ENCODE results near the gene PCBP2.

- TF ChIP-seq CTCF (IDR thresholded peaks at IDR 0.05; ENCODE audit: low read depth, low read length) (no peak), POLR2A (IDR thresholded peaks at IDR 0.05; ENCODE audit: extremely low read depth, insufficient read length) (no peak), MYC (IDR thresholded peaks at IDR 0.05; ENCODE audit: low read depth, low read length) (no peak), MAX (IDR thresholded peaks at IDR 0.05; ENCODE audit: low read depth, low read length) (peak; percentile 94)
Measured at GRCh38 chr12:53495903-53496751, 44.2 kb downstream of the PCBP2 start.

Data from NB4 (cell line).